K562 (cell line): Measurements from ENCODE around the gene RERE. TPM values are rescaled to one million over a fixed set of nuclear protein-coding genes. Genes with fewer than 3 reads are reported as not detected.
A peak's percentile ranks its signal among the peaks of the same experiment; 100 is the strongest.

ENCODE experiments used
- EHMT2 ChIP-seq: fragments of 450-650 bp; IDR thresholded peaks from 2 replicates; pipeline ENCODE4 v1.6.1; 2018; ENCODE audit warnings: antibody characterized with exemption
- JUNB ChIP-seq: fragments of 450-650 bp; formaldehyde crosslinking; conservative IDR thresholded peaks from 2 replicates; pipeline ENCODE4 v1.4.0; 2020; ENCODE audit warnings: mild to moderate bottlenecking
- NELFE ChIP-seq: IDR thresholded peaks from 2 replicates; pipeline ENCODE4 v1.6.1; 2011; ENCODE audit warnings: mild to moderate bottlenecking; ENCODE audit not compliant: insufficient read depth, insufficient read length
- TCF3 ChIP-seq: sonication (generic); formaldehyde crosslinking; IDR thresholded peaks from 2 replicates; pipeline ENCODE4 v1.4.0; 2020; ENCODE audit warnings: mild to moderate bottlenecking, missing genetic modification reagents
- TRIM24 ChIP-seq, 2 experiments: fragments of 450-650 bp; IDR thresholded peaks; 2 replicates each; pipeline ENCODE4 v1.6.1; 2016
- VEZF1 ChIP-seq: fragments of 200-800 bp; sonication (Bioruptor generic); IDR thresholded peaks from 2 replicates; pipeline ENCODE4 v1.6.1; 2017; ENCODE audit warnings: missing genetic modification characterization, missing compliant biosample characterization
- ZBTB40 ChIP-seq, 2 experiments: fragments of 450-650 bp in 1 of 2; sonication (generic) in 1 of 2; formaldehyde crosslinking in 1 of 2; IDR thresholded peaks; 2 replicates each; pipeline versions ENCODE4 v1.7.1 to v1.9.0; 2016 to 2022; ENCODE audit warnings: inconsistent platforms in 1 of 2, mild to moderate bottlenecking in 1 of 2, missing genetic modification reagents in 1 of 2
- ZBTB49 ChIP-seq: sonication (generic); formaldehyde crosslinking; IDR thresholded peaks from 2 replicates; pipeline ENCODE4 v1.8.0; 2022; ENCODE audit warnings: missing genetic modification reagents, mild to moderate bottlenecking, borderline replicate concordance
- ZNF143 ChIP-seq: sonication (generic); formaldehyde crosslinking; IDR thresholded peaks from 2 replicates; pipeline ENCODE4 v1.9.0; 2022; ENCODE audit warnings: mild to moderate bottlenecking, missing genetic modification reagents
- ZNF655 ChIP-seq: fragments of 250-450 bp; sonication (Bioruptor Pico); IDR thresholded peaks from 2 replicates; pipeline ENCODE4 v1.5.0; 2021
- polyA plus RNA-seq, 8 experiments: library from polyadenylated mRNA; depleted of rRNA in 4 of 8; stranded (reverse) in 5 of 8; unstranded in 3 of 8; fragments of >200 nt; fragmentation: Nextera tagmentation in 2 of 8; fragmentation: Illumina TruSeq in 1 of 8; extraction: Ambion mirVana in 2 of 8; extraction: Trizol in 1 of 8; gene quantifications; 2 replicates each; pipeline versions ENCODE4 v1.2.1 to v1.2.3, GENCODE V29; 2011 to 2014; ENCODE audit warnings: inconsistent platforms in 1 of 8, missing spikeins in 1 of 8
- total RNA-seq, 7 experiments: library from RNA; depleted of rRNA in 6 of 7; stranded (reverse); fragments of >200 nt in 6 of 7; fragmentation: Illumina TruSeq in 2 of 7; extraction: Trizol in 2 of 7; gene quantifications; 2 replicates each; pipeline versions ENCODE4 v1.2.1 to v1.2.3, GENCODE V29; 2011 to 2021; ENCODE audit warnings: low replicate concordance in 1 of 7

Gene RERE
- total and polyA plus RNA-seq, 9 of the 15 experiments (the other 6 are each of a cell fraction or from before 2014, with no cell fraction given): 3.0 to 51.5 (median 13.4) TPM

GRCh38 chr1:8495928-8496401 lies 321.5 kb downstream of the RERE start (continued):
- no peak for TF ChIP-seq ZNF143 (CRISPR knock-in tag)
- TF ChIP-seq ZBTB49: no peak
- TF ChIP-seq ZNF655 (CRISPR knock-in tag): no peak
- no peak for TF ChIP-seq VEZF1 (CRISPR knock-in tag)
- TF ChIP-seq NELFE: no peak
- no peak for TF ChIP-seq TCF3 (CRISPR knock-in tag)
- TF ChIP-seq EHMT2: peak; percentile 59; the same call in 1 of the 2 replicates
- no peak for TF ChIP-seq ZBTB40 (IDR thresholded peaks at IDR 0.05)
- no peak for TF ChIP-seq ZBTB40 (CRISPR knock-in tag; IDR thresholded peaks at IDR 0.05)
- peak; percentile 32 to 48; a peak in 1 of 4 replicates for TF ChIP-seq TRIM24 (IDR thresholded peaks at IDR 0.05)
- TF ChIP-seq JUNB (CRISPR knock-in tag): no peak
